HL-60 (cell line): ENCODE results near the gene RSU1.

Source experiments
- POLR2AphosphoS5 ChIP-seq: IDR thresholded peaks from 2 replicates; pipeline ENCODE4 v1.6.1; 2012; ENCODE audit warnings: low read depth
- SPI1 ChIP-seq: IDR thresholded peaks from 2 replicates; pipeline ENCODE4 v1.6.1; 2012; ENCODE audit warnings: low read depth, mild to moderate bottlenecking, borderline replicate concordance
- TF ChIP-seq, protein P1 (sequence below): IDR thresholded peaks from one replicate; pipeline ENCODE4 v1.5.1; 2011; ENCODE audit warnings: low read length, control low read depth, inconsistent platforms; ENCODE audit not compliant: insufficient read depth

DNA sequence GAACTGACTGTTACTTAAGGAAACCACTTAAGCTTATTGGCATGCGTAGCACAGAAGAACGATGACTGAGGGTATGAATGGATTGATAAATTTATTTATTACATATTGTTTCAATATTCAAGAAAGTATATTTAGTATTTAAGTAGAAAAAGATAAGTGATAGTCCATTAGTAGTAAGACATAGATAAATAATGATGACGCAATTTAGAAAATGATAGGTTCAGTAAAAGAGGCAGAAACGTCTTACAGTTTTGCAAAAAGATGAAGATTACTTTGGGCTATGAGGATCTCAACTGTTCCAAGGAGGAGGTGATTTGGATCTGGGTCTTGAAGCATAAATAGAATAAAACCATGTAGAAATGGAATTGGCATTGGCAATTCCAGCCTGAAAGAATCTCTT lies 36.6 kb upstream of the RSU1 start:
- TF ChIP-seq, protein P1, sequence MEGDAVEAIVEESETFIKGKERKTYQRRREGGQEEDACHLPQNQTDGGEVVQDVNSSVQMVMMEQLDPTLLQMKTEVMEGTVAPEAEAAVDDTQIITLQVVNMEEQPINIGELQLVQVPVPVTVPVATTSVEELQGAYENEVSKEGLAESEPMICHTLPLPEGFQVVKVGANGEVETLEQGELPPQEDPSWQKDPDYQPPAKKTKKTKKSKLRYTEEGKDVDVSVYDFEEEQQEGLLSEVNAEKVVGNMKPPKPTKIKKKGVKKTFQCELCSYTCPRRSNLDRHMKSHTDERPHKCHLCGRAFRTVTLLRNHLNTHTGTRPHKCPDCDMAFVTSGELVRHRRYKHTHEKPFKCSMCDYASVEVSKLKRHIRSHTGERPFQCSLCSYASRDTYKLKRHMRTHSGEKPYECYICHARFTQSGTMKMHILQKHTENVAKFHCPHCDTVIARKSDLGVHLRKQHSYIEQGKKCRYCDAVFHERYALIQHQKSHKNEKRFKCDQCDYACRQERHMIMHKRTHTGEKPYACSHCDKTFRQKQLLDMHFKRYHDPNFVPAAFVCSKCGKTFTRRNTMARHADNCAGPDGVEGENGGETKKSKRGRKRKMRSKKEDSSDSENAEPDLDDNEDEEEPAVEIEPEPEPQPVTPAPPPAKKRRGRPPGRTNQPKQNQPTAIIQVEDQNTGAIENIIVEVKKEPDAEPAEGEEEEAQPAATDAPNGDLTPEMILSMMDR: no peak
- TF ChIP-seq POLR2AphosphoS5 (no peak), SPI1 (no peak)
